WTC11 (cell line): ENCODE data around the gene SYNJ2. TPM values are rescaled to one million over a fixed set of nuclear protein-coding genes. Genes with fewer than 3 reads are reported as not detected.

Experiments used
- ATAC-seq: fragments of 200-7000 bp; cut with Tn5 transposase; 2 replicates; pipeline ENCODE4 v1.10.0; 2021; ENCODE audit warnings: mild to moderate bottlenecking, moderate library complexity
- CTCF ChIA-PET: fragments of 300-600 bp; sonication (Branson Sonifier 250); formaldehyde crosslinking; loops from one replicate; lab custom pipeline; 2021; ENCODE audit warnings: antibody characterized with exemption; lab: Charles Lee
- POLR2A ChIA-PET: fragments of 350-600 bp; sonication (Branson Sonifier 250); formaldehyde crosslinking; loops from one replicate; lab custom pipeline; 2021; ENCODE audit warnings: antibody characterized with exemption; lab: Charles Lee
- DNase-seq: peaks from one replicate; pipeline ENCODE4 v3.0.0; 2021; ENCODE audit warnings: low spot score
- H3K27ac Mint-ChIP-seq: 2 replicates; pipeline ENCODE4 v1.8.0; 2021; ENCODE audit warnings: mixed read lengths
- H3K27me3 Mint-ChIP-seq: 2 replicates; pipeline ENCODE4 v1.8.0; 2021; ENCODE audit warnings: low read depth, mild to moderate bottlenecking, moderate library complexity, mixed read lengths
- H3K36me3 Mint-ChIP-seq: 2 replicates; pipeline ENCODE4 v1.8.0; 2021; ENCODE audit warnings: mixed read lengths
- H3K4me1 Mint-ChIP-seq: 2 replicates; pipeline ENCODE4 v1.8.0; 2022; ENCODE audit warnings: mixed read lengths
- H3K4me3 Mint-ChIP-seq: 2 replicates; pipeline ENCODE4 v1.8.0; 2021; ENCODE audit warnings: mild to moderate bottlenecking, moderate library complexity, mixed read lengths
- H3K9me3 Mint-ChIP-seq: 2 replicates; pipeline ENCODE4 v1.8.0; 2021; ENCODE audit warnings: mixed read lengths
- CREB1 ChIP-seq: sonication (generic); formaldehyde crosslinking; IDR thresholded peaks from 2 replicates; pipeline ENCODE4 v1.8.0; 2023; ENCODE audit warnings: mild to moderate bottlenecking, missing genetic modification reagents
- EMX1 ChIP-seq: fragments of 250-450 bp; sonication (Bioruptor Pico); IDR thresholded peaks from 2 replicates; pipeline ENCODE4 v1.8.0; 2021; ENCODE audit warnings: mild to moderate bottlenecking
- FOXK1 ChIP-seq: sonication (generic); formaldehyde crosslinking; IDR thresholded peaks from 2 replicates; pipeline ENCODE4 v1.8.0; 2022; ENCODE audit warnings: mild to moderate bottlenecking, moderate library complexity, missing genetic modification reagents
- FOXP1 ChIP-seq: sonication (generic); formaldehyde crosslinking; IDR thresholded peaks from 2 replicates; pipeline ENCODE4 v1.8.0; 2022; ENCODE audit warnings: missing genetic modification reagents, mild to moderate bottlenecking, moderate library complexity, borderline replicate concordance
- GTF2I ChIP-seq: fragments of 250-450 bp; sonication (Bioruptor Pico); conservative IDR thresholded peaks from 2 replicates; pipeline ENCODE4 v1.4.0; 2021; ENCODE audit warnings: mild to moderate bottlenecking
- KAT7 ChIP-seq: sonication (generic); formaldehyde crosslinking; IDR thresholded peaks from 2 replicates; pipeline ENCODE4 v1.8.1; 2023; ENCODE audit warnings: missing genetic modification reagents, mild to moderate bottlenecking, borderline replicate concordance
- MXD4 ChIP-seq: fragments of 250-450 bp; sonication (Bioruptor Pico); IDR thresholded peaks from 2 replicates; pipeline ENCODE4 v1.8.0; 2021; ENCODE audit warnings: mild to moderate bottlenecking, moderate library complexity, borderline replicate concordance
- NFATC4 ChIP-seq: fragments of 250-450 bp; sonication (Bioruptor Pico); IDR thresholded peaks from 2 replicates; pipeline ENCODE4 v1.9.0; 2021; ENCODE audit warnings: mild to moderate bottlenecking
- NFE2L1 ChIP-seq: sonication (generic); formaldehyde crosslinking; IDR thresholded peaks from 2 replicates; pipeline ENCODE4 v1.8.1; 2023; ENCODE audit warnings: missing genetic modification reagents
- NR1H2 ChIP-seq: sonication (generic); formaldehyde crosslinking; IDR thresholded peaks from 2 replicates; pipeline ENCODE4 v1.9.0; 2021; ENCODE audit warnings: mild to moderate bottlenecking, moderate library complexity, missing genetic modification reagents
- PRRX2 ChIP-seq: fragments of 250-450 bp; sonication (Bioruptor Pico); IDR thresholded peaks from 2 replicates; pipeline ENCODE4 v1.8.0; 2021; ENCODE audit warnings: mild to moderate bottlenecking
- TEAD1 ChIP-seq: sonication (generic); formaldehyde crosslinking; IDR thresholded peaks from 2 replicates; pipeline ENCODE4 v1.8.0; 2022; ENCODE audit warnings: mild to moderate bottlenecking, missing genetic modification reagents
- ZNF138 ChIP-seq: sonication (generic); formaldehyde crosslinking; conservative IDR thresholded peaks from 2 replicates; pipeline ENCODE4 v1.8.1; 2022; ENCODE audit warnings: mild to moderate bottlenecking, moderate library complexity, missing genetic modification reagents
- ZNF232 ChIP-seq: sonication (generic); formaldehyde crosslinking; IDR thresholded peaks from 2 replicates; pipeline ENCODE4 v1.8.0; 2022; ENCODE audit warnings: mild to moderate bottlenecking, missing genetic modification reagents
- ZNF396 ChIP-seq: fragments of 250-450 bp; sonication (Bioruptor Pico); IDR thresholded peaks from 2 replicates; pipeline ENCODE4 v1.8.0; 2021; ENCODE audit warnings: mild to moderate bottlenecking, moderate library complexity, borderline replicate concordance
- total RNA-seq: library from RNA; stranded (reverse); gene quantifications from 3 replicates; pipeline ENCODE4 v1.2.3, GENCODE V29; 2021
- TF ChIP-seq, protein P1 (sequence below): sonication (generic); formaldehyde crosslinking; IDR thresholded peaks from 2 replicates; pipeline ENCODE4 v1.8.1; 2023; ENCODE audit warnings: mild to moderate bottlenecking, missing genetic modification reagents
- TF ChIP-seq, protein P2 (sequence below): fragments of 250-450 bp; sonication (Bioruptor Pico); IDR thresholded peaks from 2 replicates; pipeline ENCODE4 v1.9.0; 2021; ENCODE audit warnings: mild to moderate bottlenecking
- TF ChIP-seq, protein P3 (sequence below): sonication (generic); formaldehyde crosslinking; IDR thresholded peaks from 2 replicates; pipeline ENCODE4 v1.8.1; 2023; ENCODE audit warnings: mild to moderate bottlenecking, missing genetic modification reagents, moderate library complexity
- TF ChIP-seq, protein P4 (sequence below): sonication (generic); formaldehyde crosslinking; IDR thresholded peaks from 2 replicates; pipeline ENCODE4 v1.8.0; 2023; ENCODE audit warnings: missing genetic modification reagents, mild to moderate bottlenecking, borderline replicate concordance
- TF ChIP-seq, protein P5 (sequence below): sonication (generic); formaldehyde crosslinking; IDR thresholded peaks from 2 replicates; pipeline ENCODE4 v1.8.1; 2022; ENCODE audit warnings: missing genetic modification reagents, borderline replicate concordance

The SYNJ2 gene
- total RNA-seq, 1 experiment from 2014 or later: 15.3 TPM

DNA sequence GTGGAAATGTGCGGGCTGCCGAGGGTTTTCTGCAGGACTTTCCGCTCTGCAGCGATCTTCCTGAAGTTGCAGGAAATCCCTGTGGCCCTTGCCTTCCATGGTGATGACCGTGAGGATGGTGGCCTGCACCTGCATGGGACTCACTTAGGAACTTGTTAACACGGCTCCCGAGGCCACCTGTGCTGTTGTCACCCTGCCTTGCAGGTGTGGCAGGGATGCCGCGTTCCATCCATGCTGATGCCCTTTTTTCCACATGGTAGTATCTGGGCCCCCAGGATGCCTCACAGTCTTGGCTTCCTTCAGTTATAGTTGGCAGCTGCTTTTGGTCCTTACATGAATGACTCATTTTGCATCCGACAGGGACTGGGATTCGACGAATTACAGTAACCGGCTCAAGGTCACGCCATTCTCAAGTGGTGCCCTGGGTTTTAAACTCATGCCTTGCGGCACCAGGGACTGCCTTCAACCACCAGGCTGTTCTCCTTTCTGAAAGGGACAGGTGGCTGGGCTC, 37.2 kb downstream of the SYNJ2 start:
- Mint-ChIP-seq H3K27ac (no peak overlapping the region; the same call in 1 of the 2 replicates), H3K9me3 (0 out of 2 replicates have a peak, but pooled peaks cover 1% of the 10 kb centered on the region), H3K27me3 (no peaks in the 10 kb centered on the region), H3K36me3 (peaks cover 11% of the 10 kb centered on the region), H3K4me3 (no peak overlapping the region), H3K4me1 (peaks cover 18% of the 10 kb centered on the region)
- TF ChIP-seq, protein P1, sequence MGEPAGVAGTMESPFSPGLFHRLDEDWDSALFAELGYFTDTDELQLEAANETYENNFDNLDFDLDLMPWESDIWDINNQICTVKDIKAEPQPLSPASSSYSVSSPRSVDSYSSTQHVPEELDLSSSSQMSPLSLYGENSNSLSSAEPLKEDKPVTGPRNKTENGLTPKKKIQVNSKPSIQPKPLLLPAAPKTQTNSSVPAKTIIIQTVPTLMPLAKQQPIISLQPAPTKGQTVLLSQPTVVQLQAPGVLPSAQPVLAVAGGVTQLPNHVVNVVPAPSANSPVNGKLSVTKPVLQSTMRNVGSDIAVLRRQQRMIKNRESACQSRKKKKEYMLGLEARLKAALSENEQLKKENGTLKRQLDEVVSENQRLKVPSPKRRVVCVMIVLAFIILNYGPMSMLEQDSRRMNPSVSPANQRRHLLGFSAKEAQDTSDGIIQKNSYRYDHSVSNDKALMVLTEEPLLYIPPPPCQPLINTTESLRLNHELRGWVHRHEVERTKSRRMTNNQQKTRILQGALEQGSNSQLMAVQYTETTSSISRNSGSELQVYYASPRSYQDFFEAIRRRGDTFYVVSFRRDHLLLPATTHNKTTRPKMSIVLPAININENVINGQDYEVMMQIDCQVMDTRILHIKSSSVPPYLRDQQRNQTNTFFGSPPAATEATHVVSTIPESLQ: no peak
- no peak for TF ChIP-seq EMX1 (CRISPR knock-in tag)
- no peak for TF ChIP-seq NFE2L1 (CRISPR knock-in tag)
- TF ChIP-seq MXD4: no peak
- no peak for TF ChIP-seq FOXK1
- ATAC-seq (no peak), DNase-seq (no peak)
- ChIA-PET POLR2A (no interaction called here), CTCF (no interaction called here)

DNA sequence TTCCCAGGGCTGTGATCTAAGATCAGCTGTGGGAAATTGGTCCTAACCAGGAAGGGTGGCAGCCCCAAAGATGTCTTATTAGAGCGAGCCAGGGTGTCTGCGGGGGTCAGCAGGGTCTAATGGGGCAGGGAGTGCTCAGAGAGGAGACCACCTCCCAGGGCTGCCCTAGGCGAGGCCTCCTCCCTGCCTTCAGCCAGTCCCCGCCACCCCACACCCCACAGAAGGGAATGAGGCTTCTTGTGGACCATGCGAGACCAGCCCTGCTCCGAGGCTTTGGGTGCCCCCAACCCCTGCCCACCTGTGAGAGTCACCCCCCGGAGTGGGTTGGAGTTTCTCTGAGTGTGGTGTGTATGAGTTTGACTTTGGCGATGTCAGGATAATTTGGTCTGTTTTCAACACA, 37.8 kb downstream of the SYNJ2 start:
- POLR2A ChIA-PET: no interaction called here
- DNase-seq (no peak), ATAC-seq (no peak)
- H3K27me3 Mint-ChIP-seq: no peaks in the 10 kb centered on the region
- H3K36me3 Mint-ChIP-seq: peaks cover 11% of the 10 kb centered on the region
- H3K9me3 Mint-ChIP-seq: no peaks in the 10 kb centered on the region
- no peak overlapping the region for H3K27ac Mint-ChIP-seq
- no peak overlapping the region for H3K4me3 Mint-ChIP-seq
- CTCF ChIA-PET: no interaction called here
- H3K4me1 Mint-ChIP-seq: peaks cover 18% of the 10 kb centered on the region
- no peak for TF ChIP-seq KAT7 (CRISPR knock-in tag)
- TF ChIP-seq GTF2I (CRISPR knock-in tag): no peak

DNA sequence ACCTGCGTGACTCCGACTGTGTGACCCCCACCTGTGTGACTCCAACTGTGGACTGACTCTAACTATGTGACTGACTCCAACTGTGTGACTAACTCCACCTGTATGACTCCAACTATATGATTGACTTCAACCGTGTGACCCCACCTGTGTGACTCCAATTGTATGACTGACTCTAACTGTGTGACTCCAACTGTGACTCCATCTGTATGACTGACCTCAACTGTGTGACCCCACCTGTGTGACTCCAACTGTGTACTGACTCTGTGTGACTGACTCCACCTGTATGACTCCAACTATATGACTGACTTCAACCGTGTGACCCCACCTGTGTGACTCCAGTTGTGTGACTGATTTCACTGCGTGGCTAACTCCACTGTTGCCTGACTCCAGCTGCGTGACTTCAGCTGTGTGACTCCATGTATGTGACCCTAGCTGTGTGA, 38.6 kb downstream of the SYNJ2 start:
- TF ChIP-seq NFATC4: no peak
- TF ChIP-seq, protein P2, sequence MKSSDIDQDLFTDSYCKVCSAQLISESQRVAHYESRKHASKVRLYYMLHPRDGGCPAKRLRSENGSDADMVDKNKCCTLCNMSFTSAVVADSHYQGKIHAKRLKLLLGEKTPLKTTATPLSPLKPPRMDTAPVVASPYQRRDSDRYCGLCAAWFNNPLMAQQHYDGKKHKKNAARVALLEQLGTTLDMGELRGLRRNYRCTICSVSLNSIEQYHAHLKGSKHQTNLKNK (CRISPR knock-in tag): no peak
- no peak for TF ChIP-seq ZNF232
- TF ChIP-seq ZNF396: no peak
- TF ChIP-seq, protein P3, sequence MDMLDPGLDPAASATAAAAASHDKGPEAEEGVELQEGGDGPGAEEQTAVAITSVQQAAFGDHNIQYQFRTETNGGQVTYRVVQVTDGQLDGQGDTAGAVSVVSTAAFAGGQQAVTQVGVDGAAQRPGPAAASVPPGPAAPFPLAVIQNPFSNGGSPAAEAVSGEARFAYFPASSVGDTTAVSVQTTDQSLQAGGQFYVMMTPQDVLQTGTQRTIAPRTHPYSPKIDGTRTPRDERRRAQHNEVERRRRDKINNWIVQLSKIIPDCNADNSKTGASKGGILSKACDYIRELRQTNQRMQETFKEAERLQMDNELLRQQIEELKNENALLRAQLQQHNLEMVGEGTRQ (CRISPR knock-in tag): no peak
- TF ChIP-seq FOXP1 (CRISPR knock-in tag): no peak
- TF ChIP-seq NR1H2: no peak
- no peak for TF ChIP-seq TEAD1
- TF ChIP-seq ZNF138 (CRISPR knock-in tag): no peak
- TF ChIP-seq, protein P4, sequence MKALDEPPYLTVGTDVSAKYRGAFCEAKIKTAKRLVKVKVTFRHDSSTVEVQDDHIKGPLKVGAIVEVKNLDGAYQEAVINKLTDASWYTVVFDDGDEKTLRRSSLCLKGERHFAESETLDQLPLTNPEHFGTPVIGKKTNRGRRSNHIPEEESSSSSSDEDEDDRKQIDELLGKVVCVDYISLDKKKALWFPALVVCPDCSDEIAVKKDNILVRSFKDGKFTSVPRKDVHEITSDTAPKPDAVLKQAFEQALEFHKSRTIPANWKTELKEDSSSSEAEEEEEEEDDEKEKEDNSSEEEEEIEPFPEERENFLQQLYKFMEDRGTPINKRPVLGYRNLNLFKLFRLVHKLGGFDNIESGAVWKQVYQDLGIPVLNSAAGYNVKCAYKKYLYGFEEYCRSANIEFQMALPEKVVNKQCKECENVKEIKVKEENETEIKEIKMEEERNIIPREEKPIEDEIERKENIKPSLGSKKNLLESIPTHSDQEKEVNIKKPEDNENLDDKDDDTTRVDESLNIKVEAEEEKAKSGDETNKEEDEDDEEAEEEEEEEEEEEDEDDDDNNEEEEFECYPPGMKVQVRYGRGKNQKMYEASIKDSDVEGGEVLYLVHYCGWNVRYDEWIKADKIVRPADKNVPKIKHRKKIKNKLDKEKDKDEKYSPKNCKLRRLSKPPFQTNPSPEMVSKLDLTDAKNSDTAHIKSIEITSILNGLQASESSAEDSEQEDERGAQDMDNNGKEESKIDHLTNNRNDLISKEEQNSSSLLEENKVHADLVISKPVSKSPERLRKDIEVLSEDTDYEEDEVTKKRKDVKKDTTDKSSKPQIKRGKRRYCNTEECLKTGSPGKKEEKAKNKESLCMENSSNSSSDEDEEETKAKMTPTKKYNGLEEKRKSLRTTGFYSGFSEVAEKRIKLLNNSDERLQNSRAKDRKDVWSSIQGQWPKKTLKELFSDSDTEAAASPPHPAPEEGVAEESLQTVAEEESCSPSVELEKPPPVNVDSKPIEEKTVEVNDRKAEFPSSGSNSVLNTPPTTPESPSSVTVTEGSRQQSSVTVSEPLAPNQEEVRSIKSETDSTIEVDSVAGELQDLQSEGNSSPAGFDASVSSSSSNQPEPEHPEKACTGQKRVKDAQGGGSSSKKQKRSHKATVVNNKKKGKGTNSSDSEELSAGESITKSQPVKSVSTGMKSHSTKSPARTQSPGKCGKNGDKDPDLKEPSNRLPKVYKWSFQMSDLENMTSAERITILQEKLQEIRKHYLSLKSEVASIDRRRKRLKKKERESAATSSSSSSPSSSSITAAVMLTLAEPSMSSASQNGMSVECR (CRISPR knock-in tag): no peak
- TF ChIP-seq GTF2I (CRISPR knock-in tag): no peak
- no peak for TF ChIP-seq PRRX2 (CRISPR knock-in tag)
- TF ChIP-seq, protein P5, sequence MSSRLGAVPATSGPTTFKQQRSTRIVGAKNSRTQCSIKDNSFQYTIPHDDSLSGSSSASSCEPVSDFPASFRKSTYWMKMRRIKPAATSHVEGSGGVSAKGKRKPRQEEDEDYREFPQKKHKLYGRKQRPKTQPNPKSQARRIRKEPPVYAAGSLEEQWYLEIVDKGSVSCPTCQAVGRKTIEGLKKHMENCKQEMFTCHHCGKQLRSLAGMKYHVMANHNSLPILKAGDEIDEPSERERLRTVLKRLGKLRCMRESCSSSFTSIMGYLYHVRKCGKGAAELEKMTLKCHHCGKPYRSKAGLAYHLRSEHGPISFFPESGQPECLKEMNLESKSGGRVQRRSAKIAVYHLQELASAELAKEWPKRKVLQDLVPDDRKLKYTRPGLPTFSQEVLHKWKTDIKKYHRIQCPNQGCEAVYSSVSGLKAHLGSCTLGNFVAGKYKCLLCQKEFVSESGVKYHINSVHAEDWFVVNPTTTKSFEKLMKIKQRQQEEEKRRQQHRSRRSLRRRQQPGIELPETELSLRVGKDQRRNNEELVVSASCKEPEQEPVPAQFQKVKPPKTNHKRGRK (CRISPR knock-in tag): no peak
- no peak for TF ChIP-seq CREB1 (CRISPR knock-in tag)
- Mint-ChIP-seq H3K27me3 (no peaks in the 10 kb centered on the region), H3K36me3 (peaks cover 11% of the 10 kb centered on the region), H3K4me3 (no peak overlapping the region), H3K27ac (no peak overlapping the region), H3K9me3 (no peaks in the 10 kb centered on the region), H3K4me1 (peaks cover 11% of the 10 kb centered on the region; the same call in 1 of the 2 replicates)
- ATAC-seq: no peak
- POLR2A ChIA-PET: no interaction called here
- DNase-seq: no peak
- CTCF ChIA-PET: no interaction called here
